Measurements from ENCODE around the gene C20orf144.

The C20orf144 gene

GRCh38 chr20:33657704-33658095, 4.4 kb upstream of the C20orf144 start:
- Histone ChIP-seq H3K4me2 (no peak overlapping the region), H4K20me1 (ENCODE audit: insufficient read depth) (no peaks in the 10 kb centered on the region), H3K27me3 (ENCODE audit: insufficient read depth, low read depth) (no peaks in the 10 kb centered on the region), H2AFZ (ENCODE audit: low read depth) (no peak overlapping the region), H3K4me1 (ENCODE audit: low read depth, poor library complexity, severe bottlenecking) (peaks cover 28% of the 10 kb centered on the region), H3K36me3 (ENCODE audit: insufficient read depth) (no peaks in the 10 kb centered on the region), H3K27ac (no peak overlapping the region), H3K4me3 (IDR thresholded peaks at IDR 0.05; ENCODE audit: insufficient read depth, low read depth, low read length) (no peak overlapping the region), H3K79me2 (ENCODE audit: insufficient read depth, low read depth) (no peaks in the 10 kb centered on the region), H3K9ac (no peak overlapping the region)
- TF ChIP-seq CTCF (conservative IDR thresholded peaks at IDR 0.05; ENCODE audit: low read depth, low read length) = no peak

GRCh38 chr20:33658510-33658909, 3.6 kb upstream of the C20orf144 start:
- no peak overlapping the region for H3K4me2 ChIP-seq
- no peaks in the 10 kb centered on the region for H3K27me3 ChIP-seq (ENCODE audit: insufficient read depth, low read depth)
- H3K36me3 ChIP-seq (ENCODE audit: insufficient read depth) = no peaks in the 10 kb centered on the region
- H2AFZ ChIP-seq (ENCODE audit: low read depth) = no peak overlapping the region
- H3K79me2 ChIP-seq (ENCODE audit: insufficient read depth, low read depth) = no peaks in the 10 kb centered on the region
- no peak for TF ChIP-seq CTCF (conservative IDR thresholded peaks at IDR 0.05; ENCODE audit: low read depth, low read length)
- H4K20me1 ChIP-seq (ENCODE audit: insufficient read depth) = no peaks in the 10 kb centered on the region
- H3K9ac ChIP-seq = no peak overlapping the region
- H3K27ac ChIP-seq = no peak overlapping the region
- H3K4me1 ChIP-seq (ENCODE audit: low read depth, poor library complexity, severe bottlenecking) = peaks cover 25% of the 10 kb centered on the region
- H3K4me3 ChIP-seq (IDR thresholded peaks at IDR 0.05; ENCODE audit: insufficient read depth, low read depth, low read length) = no peak overlapping the region

GRCh38 chr20:33658929-33659328, 3.2 kb upstream of the C20orf144 start:
- Histone ChIP-seq H3K4me1 (ENCODE audit: low read depth, poor library complexity, severe bottlenecking) (peaks cover 21% of the 10 kb centered on the region), H3K27me3 (ENCODE audit: insufficient read depth, low read depth) (no peaks in the 10 kb centered on the region), H3K4me2 (no peak overlapping the region), H3K79me2 (ENCODE audit: insufficient read depth, low read depth) (no peaks in the 10 kb centered on the region), H3K36me3 (ENCODE audit: insufficient read depth) (no peaks in the 10 kb centered on the region), H4K20me1 (ENCODE audit: insufficient read depth) (no peaks in the 10 kb centered on the region), H3K9ac (no peak overlapping the region), H3K4me3 (IDR thresholded peaks at IDR 0.05; ENCODE audit: insufficient read depth, low read depth, low read length) (no peak overlapping the region), H3K27ac (no peak overlapping the region), H2AFZ (ENCODE audit: low read depth) (no peak overlapping the region)
- TF ChIP-seq CTCF (conservative IDR thresholded peaks at IDR 0.05; ENCODE audit: low read depth, low read length) = no peak

GRCh38 chr20:33659341-33660034, 2.6 kb upstream of the C20orf144 start:
- no peaks in the 10 kb centered on the region for H3K79me2 ChIP-seq (ENCODE audit: insufficient read depth, low read depth)
- no peak for TF ChIP-seq CTCF (conservative IDR thresholded peaks at IDR 0.05; ENCODE audit: low read depth, low read length)
- no peak overlapping the region for H2AFZ ChIP-seq (ENCODE audit: low read depth)
- no peak overlapping the region for H3K27ac ChIP-seq
- no peak overlapping the region for H3K4me3 ChIP-seq (IDR thresholded peaks at IDR 0.05; ENCODE audit: insufficient read depth, low read depth, low read length)
- peaks cover 21% of the 10 kb centered on the region for H3K4me1 ChIP-seq (ENCODE audit: low read depth, poor library complexity, severe bottlenecking)
- no peak overlapping the region for H3K4me2 ChIP-seq
- no peaks in the 10 kb centered on the region for H4K20me1 ChIP-seq (ENCODE audit: insufficient read depth)
- H3K36me3 ChIP-seq (ENCODE audit: insufficient read depth) = no peaks in the 10 kb centered on the region
- H3K27me3 ChIP-seq (ENCODE audit: insufficient read depth, low read depth) = no peaks in the 10 kb centered on the region
- no peak overlapping the region for H3K9ac ChIP-seq

All from KMS-11 (cell line).